Natural killer cell treated with Interleukin-12 subunit alpha and Interleukin-12 subunit beta and Interleukin-15 and Interleukin-18, amount 100 ng/mL, for 72 hours (primary cell): ENCODE results near the gene TRPV6. TPM values are rescaled to one million over a fixed set of nuclear protein-coding genes. Genes with fewer than 3 reads are reported as not detected.

Experiments
- ATAC-seq, 2 donors: fragments of 150-1000 bp; cut with Tn5 transposase in 1 of 2; sonication (Bioruptor Pico), chemical (Tn5 transposase) in 1 of 2; 2 replicates each; pipeline ENCODE4 v1.10.0; 2021
- DNase-seq: peaks from one replicate; pipeline ENCODE4 v3.0.0; 2022; ENCODE audit warnings: low spot score
- H3K27ac Mint-ChIP-seq, 2 donors: 1 replicate in 1 of 2; 2 replicates in 1 of 2; pipeline ENCODE4 v1.8.0; 2022; ENCODE audit warnings: mixed read lengths in 2 of 2, mild to moderate bottlenecking in 1 of 2, moderate library complexity in 1 of 2
- H3K27me3 Mint-ChIP-seq, 2 donors: 1 replicate in 1 of 2; 2 replicates in 1 of 2; pipeline ENCODE4 v1.8.0; 2022; ENCODE audit warnings: mixed read lengths in 2 of 2
- H3K36me3 Mint-ChIP-seq: one replicate; pipeline ENCODE4 v1.8.0; 2022; ENCODE audit warnings: mixed read lengths
- H3K4me1 Mint-ChIP-seq, 2 donors: 1 replicate in 1 of 2; 2 replicates in 1 of 2; pipeline ENCODE4 v1.8.0; 2022; ENCODE audit warnings: low read depth in 2 of 2, mixed read lengths in 2 of 2, mild to moderate bottlenecking in 1 of 2
- H3K4me3 Mint-ChIP-seq: one replicate; pipeline ENCODE4 v1.8.0; 2022; ENCODE audit warnings: mixed read lengths
- H3K9me3 Mint-ChIP-seq: 2 replicates; pipeline ENCODE4 v1.8.0; 2022; ENCODE audit warnings: mixed read lengths
- total RNA-seq, 2 donors: library from RNA; stranded (reverse); gene quantifications; one replicate each; pipeline ENCODE4 v1.2.3, GENCODE V29; 2022

The TRPV6 gene
- total RNA-seq, 2 donors from 2014 or later, result not detected

DNA sequence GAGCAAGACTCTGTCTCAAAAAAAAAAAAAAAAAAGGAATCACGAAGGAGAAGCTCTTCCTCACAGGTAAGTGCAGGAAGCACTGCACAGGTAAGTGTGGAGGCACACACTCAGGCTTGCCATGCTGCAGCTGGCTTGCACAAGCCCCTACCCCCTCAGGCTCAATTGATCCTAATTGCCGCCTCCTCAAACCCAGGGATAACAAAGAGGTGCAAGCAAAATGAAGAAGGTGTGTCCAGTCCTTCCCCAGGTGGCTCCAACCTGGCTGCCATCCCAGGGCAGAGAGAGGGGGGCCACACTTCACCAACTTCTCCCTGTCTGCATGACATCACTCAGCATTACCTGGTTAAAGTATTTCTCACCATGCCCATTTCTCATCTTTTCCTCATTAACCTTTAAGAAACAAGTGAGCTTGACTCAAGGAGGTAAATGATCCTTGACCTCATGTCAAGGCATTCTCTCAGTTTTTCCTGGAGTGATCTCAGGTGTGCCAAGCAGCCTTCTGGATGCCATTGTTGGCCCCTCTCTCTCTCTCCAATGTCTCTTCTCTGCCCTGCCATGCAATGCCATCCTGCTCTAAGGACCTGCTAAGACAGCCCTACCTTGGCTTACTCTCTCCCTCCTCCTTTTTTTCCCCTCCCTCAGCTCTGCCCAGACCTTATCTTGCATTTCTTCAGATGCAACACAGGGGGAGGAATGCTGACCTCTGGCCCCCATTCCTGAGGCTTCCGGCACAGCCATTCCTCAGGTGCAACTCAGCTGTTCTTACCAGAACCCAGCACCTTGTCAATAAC, 13.0 kb upstream of the TRPV6 start:
- Mint-ChIP-seq H3K27ac (no peak overlapping the region), H3K36me3 (no peaks in the 10 kb centered on the region), H3K4me3 (no peak overlapping the region), H3K9me3 (no peaks in the 10 kb centered on the region), H3K4me1 (no peaks in the 10 kb centered on the region), H3K27me3 (peaks cover 28 to 46% of the 10 kb centered on the region in 2 donors)
- DNase-seq (no peak), ATAC-seq (no peak)

DNA sequence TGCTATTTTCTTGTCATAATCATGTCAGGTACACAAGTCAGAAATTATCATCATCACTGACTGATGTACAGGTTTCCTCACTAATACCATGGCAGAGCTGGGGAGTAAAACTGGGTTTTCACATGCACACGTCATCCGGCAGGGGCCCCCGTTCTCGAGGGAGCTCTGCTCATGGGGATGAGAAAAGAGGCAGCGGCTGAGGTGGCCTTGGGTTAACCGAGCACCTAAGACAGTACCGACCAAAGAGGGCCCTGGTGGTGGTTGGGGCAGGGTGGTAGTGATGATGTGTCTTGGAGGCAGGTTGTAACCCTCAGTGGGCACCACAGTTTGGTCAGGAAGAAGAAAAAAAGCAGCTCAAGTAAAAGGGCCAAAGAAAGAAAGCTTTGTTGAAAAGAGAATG, 12.1 kb upstream of the TRPV6 start:
- ATAC-seq (no peak), DNase-seq (no peak)

DNA sequence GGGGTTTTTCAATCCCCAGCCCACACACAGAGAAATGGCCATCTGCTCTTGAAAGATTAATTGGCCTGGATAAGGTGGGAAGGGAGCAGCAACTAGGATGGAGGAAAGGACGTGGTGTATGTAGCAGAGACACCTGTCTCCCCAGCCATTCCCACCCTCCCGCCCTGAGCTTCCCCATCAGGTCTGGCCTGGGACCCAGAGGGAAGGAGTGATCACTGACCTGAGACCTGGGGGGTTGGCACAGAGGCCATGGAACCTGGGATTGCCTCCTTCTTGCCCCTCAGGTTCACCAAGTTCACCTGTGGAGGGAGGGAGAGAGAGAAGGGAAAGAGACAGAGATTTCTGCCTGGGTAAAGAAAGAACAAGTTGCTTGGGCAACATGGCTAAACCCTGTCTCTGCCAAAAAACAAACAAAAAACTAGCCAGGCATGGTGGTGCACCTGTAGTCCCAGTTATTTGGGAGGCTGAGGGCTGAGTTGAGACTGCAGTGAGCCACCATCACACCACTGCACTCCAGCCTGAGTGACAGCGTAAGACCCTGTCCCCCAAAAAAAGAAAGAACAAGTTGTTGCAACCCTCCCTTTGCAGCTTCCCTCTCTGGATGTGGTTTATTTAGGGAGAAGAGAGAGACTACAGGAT, 11.3 kb upstream of the TRPV6 start:
- no peaks in the 10 kb centered on the region for H3K36me3 Mint-ChIP-seq
- ATAC-seq (no peak), DNase-seq (no peak)
- H3K27ac Mint-ChIP-seq, result no peak overlapping the region
- no peaks in the 10 kb centered on the region for H3K9me3 Mint-ChIP-seq
- peaks cover 19 to 32% of the 10 kb centered on the region in 2 donors for H3K27me3 Mint-ChIP-seq
- H3K4me1 Mint-ChIP-seq, result no peaks in the 10 kb centered on the region
- H3K4me3 Mint-ChIP-seq, result no peak overlapping the region

More for the DNA sequence above, 12.1 kb upstream of the TRPV6 start:
- Mint-ChIP-seq H3K27me3 (peaks cover 25 to 40% of the 10 kb centered on the region in 2 donors), H3K4me3 (no peak overlapping the region), H3K4me1 (no peaks in the 10 kb centered on the region), H3K27ac (no peak overlapping the region), H3K36me3 (no peaks in the 10 kb centered on the region), H3K9me3 (no peaks in the 10 kb centered on the region)

DNA sequence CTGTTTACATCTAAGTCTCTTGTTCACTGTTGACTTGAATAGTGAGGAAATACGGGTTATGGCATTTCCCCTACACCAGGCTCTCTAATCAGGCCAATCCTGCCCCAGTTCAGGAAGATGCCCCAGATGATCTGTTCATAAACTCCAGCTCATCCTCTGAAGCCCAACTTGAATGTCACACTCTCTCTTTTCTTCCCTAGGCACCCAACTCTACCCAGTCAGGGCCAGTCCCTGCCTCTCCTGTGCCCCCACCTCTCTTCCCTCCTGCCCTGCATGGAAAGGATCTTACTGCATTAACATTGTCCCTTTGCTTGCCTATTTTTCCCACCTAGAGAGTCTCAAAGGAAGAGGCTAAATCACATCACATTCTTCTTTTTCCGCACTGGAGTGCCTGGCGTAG, 10.6 kb upstream of the TRPV6 start:
- Mint-ChIP-seq H3K27me3 (peaks cover 19 to 25% of the 10 kb centered on the region in 2 donors), H3K4me1 (no peaks in the 10 kb centered on the region), H3K27ac (no peak overlapping the region), H3K36me3 (no peaks in the 10 kb centered on the region), H3K4me3 (no peak overlapping the region), H3K9me3 (no peaks in the 10 kb centered on the region)
- no peak for DNase-seq
- no peak for ATAC-seq

- Mint-ChIP-seq H3K27me3 (peaks cover 22 to 29% of the 10 kb centered on the region in 2 donors), H3K4me1 (peaks cover 0 to 3% of the 10 kb centered on the region in 2 donors), H3K9me3 (no peaks in the 10 kb centered on the region), H3K27ac (no peak overlapping the region), H3K36me3 (no peaks in the 10 kb centered on the region), H3K4me3 (no peak overlapping the region)
- no peak for ATAC-seq
- DNase-seq, result no peak
Measured at GRCh38 chr7:142894985-142895593, 9.5 kb upstream of the TRPV6 start.

DNA sequence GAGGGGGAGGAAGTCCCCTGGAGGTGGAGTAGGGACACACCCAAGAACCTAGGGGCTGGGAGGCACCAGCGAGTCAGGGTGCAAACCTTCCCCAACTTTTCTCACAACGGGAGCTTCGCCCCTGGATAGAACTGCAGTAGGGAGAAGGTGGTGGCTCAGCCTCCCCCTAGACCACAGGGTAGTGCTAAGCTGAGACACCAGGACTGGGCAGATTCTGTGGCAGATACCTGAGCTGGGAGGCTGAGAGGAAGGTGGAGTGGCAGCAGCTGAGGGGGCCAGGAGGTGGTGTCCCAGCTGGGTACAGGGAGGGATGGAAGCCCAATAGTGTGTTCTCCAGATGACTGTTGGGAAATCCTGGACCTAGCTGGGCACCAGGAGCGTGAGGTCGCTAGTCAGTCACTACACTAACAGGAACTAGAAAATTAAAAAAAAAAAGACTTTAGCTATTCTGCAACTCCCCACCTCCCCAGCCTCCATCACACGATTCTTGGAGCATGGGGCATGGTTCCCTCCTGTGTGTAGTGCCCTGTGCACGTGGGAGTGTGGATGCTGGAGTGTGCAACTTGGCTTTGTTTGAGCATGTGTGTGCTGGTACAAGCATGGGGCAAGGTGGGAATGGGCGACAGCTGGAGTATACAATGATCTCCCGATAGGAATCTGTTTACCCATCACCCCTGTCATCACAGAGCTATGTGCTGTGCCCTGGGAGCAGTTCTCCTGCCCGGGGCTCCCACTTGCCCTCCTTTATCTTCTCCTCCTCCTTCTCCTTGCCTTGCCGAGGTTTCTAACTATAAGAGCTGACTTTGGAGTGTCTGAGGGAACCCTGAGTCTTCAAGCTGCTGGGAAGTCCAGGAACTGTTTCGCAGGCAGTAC, 8.8 kb upstream of the TRPV6 start:
- Mint-ChIP-seq H3K27me3 (peaks cover 18 to 22% of the 10 kb centered on the region in 2 donors), H3K4me3 (no peak overlapping the region), H3K9me3 (no peaks in the 10 kb centered on the region), H3K36me3 (no peaks in the 10 kb centered on the region), H3K27ac (no peak overlapping the region), H3K4me1 (peaks cover 0 to 3% of the 10 kb centered on the region in 2 donors)
- peak in 1 of 2 donors; percentile 32 for ATAC-seq
- no peak for DNase-seq

DNA sequence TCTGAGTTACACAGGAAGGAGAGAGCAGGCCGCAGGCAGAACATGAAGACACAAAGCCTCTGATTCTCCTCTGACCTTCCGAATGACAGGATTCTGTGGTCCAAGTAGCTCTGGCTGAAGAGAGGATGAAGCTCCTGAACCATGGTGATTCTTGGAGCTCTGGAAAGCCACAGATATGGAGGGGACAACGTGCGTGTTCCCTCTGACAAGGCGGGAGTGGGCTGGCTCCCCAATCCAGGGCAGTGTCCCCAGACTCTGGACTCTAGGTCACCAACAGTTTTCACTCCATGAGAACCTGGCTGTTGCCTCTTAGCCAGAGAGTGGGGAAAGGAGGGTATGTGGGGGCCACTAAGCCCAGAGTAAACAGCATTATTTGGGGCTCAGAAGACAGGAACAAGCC, 7.4 kb upstream of the TRPV6 start:
- no peak overlapping the region for H3K27ac Mint-ChIP-seq

GRCh38 chr7:142891490-142892082, 6.0 kb upstream of the TRPV6 start:
- Mint-ChIP-seq H3K36me3 (no peaks in the 10 kb centered on the region), H3K4me3 (no peak overlapping the region), H3K27ac (no peak overlapping the region), H3K9me3 (no peaks in the 10 kb centered on the region), H3K27me3 (peaks cover 10 to 14% of the 10 kb centered on the region in 2 donors), H3K4me1 (peaks cover 0 to 3% of the 10 kb centered on the region in 2 donors)
- DNase-seq (no peak), ATAC-seq (no peak)

More for the DNA sequence above, 7.4 kb upstream of the TRPV6 start:
- H3K4me3 Mint-ChIP-seq, result no peak overlapping the region
- no peak for ATAC-seq
- no peak for DNase-seq
- peaks cover 0 to 3% of the 10 kb centered on the region in 2 donors for H3K4me1 Mint-ChIP-seq
- peaks cover 15 to 16% of the 10 kb centered on the region in 2 donors for H3K27me3 Mint-ChIP-seq
- H3K36me3 Mint-ChIP-seq, result no peaks in the 10 kb centered on the region
- no peaks in the 10 kb centered on the region for H3K9me3 Mint-ChIP-seq

- DNase-seq (no peak), ATAC-seq (no peak)
- H3K4me3 Mint-ChIP-seq, result no peak overlapping the region
- no peak overlapping the region for H3K27ac Mint-ChIP-seq
- H3K4me1 Mint-ChIP-seq, result peaks cover 0 to 3% of the 10 kb centered on the region in 2 donors
- H3K36me3 Mint-ChIP-seq, result no peaks in the 10 kb centered on the region
- H3K27me3 Mint-ChIP-seq, result peaks cover 6 to 14% of the 10 kb centered on the region in 2 donors
- no peaks in the 10 kb centered on the region for H3K9me3 Mint-ChIP-seq
Measured at GRCh38 chr7:142890874-142891485, 5.4 kb upstream of the TRPV6 start.

DNA sequence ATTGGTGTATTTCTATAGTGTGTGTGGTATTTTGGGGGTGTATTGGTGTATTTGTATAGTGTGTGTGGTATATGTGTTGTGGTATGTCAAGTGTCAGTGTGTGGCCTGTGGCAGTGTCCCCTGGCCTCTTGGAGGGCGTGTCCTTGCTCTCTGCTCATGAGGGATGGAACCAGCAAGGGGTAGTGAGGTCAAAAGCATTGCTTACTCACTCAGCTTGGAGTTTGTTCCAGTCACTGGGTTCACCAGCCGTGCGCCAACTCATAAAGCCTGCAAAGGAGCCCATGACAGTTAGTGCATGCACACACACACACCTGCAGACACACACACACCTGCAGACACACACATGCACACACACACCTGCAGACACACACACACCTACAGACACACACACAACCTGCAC, 4.3 kb upstream of the TRPV6 start:
- Mint-ChIP-seq H3K36me3 (no peaks in the 10 kb centered on the region), H3K9me3 (no peaks in the 10 kb centered on the region), H3K27ac (no peak overlapping the region), H3K4me3 (no peak overlapping the region), H3K4me1 (peaks cover 0 to 3% of the 10 kb centered on the region in 2 donors), H3K27me3 (peaks cover 6 to 14% of the 10 kb centered on the region in 2 donors)
- no peak for DNase-seq
- ATAC-seq, result no peak

DNA sequence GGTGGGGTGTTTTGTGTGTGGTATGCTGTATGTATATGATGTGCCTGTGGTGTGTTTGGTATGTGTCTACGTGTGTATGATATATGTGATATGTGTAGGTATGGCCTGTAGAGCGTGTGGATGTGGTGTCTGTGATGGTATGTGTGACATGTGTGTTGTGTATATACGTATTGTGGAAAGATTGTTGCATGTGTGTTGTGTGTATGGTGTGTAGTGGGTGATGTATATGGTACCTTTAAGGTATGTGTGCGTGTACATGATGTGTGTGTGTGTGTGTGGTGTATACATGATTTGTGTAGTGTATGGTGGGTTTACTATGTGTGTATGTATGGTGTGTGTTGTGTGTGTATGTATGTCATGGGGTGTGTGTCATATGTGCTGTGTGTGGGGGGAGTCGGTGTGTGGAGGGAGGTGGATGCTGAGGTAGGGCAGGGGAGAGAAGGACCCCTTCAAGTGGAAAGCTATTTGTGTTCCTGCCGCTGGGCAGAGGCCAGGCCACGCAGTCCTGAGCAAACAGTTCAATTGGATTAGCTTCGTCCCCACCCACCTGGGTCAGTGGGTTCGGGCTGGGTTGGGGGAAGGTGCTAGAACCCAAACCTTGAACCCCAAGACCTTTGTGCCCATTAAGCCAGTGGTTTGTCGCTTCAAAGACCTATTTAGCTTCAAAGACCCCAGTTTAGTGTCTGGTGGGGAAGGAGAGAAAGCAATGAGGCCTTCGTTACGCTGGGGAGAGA, 1.9 kb upstream of the TRPV6 start:
- H3K36me3 Mint-ChIP-seq, result no peaks in the 10 kb centered on the region
- no peaks in the 10 kb centered on the region for H3K9me3 Mint-ChIP-seq
- no peak overlapping the region for H3K27ac Mint-ChIP-seq
- peaks cover 0 to 3% of the 10 kb centered on the region in 2 donors for H3K4me1 Mint-ChIP-seq
- peaks cover 8 to 14% of the 10 kb centered on the region in 2 donors for H3K27me3 Mint-ChIP-seq
- no peak for ATAC-seq
- H3K4me3 Mint-ChIP-seq, result no peak overlapping the region
- DNase-seq, result no peak

- ATAC-seq (no peak), DNase-seq (no peak)
- Mint-ChIP-seq H3K27me3 (peaks cover 8 to 14% of the 10 kb centered on the region in 2 donors), H3K4me3 (no peak overlapping the region), H3K36me3 (no peaks in the 10 kb centered on the region), H3K4me1 (peaks cover 0 to 3% of the 10 kb centered on the region in 2 donors), H3K9me3 (no peaks in the 10 kb centered on the region), H3K27ac (no peak overlapping the region)
Measured at GRCh38 chr7:142886866-142887265, 1.3 kb upstream of the TRPV6 start.
